Thymus (tissue), 11 donors: ENCODE measurements around the gene HOXA4. TPM values are rescaled to one million over a fixed set of nuclear protein-coding genes. Genes with fewer than 3 reads are reported as not detected.

Experiments used
- DNase-seq, 9 donors: peaks; one replicate each; pipeline ENCODE4 v3.0.0-alpha.2; 2013; ENCODE audit warnings: low spot score in 9 of 9, low read depth in 6 of 9, missing footprints in 1 of 9
- H3K27ac ChIP-seq, 2 donors: one replicate each; pipeline ENCODE4 v1.5.1; 2013; ENCODE audit warnings: control low read depth in 1 of 2, low read depth in 1 of 2, low read length in 1 of 2, mild to moderate bottlenecking in 1 of 2, moderate library complexity in 1 of 2
- H3K27me3 ChIP-seq, 2 donors: one replicate each; pipeline ENCODE4 v1.5.1; 2013; ENCODE audit warnings: low read length in 1 of 2; ENCODE audit not compliant: control insufficient read depth in 2 of 2, insufficient read depth in 1 of 2
- H3K36me3 ChIP-seq, 2 donors: one replicate each; pipeline ENCODE4 v1.5.1; 2013; ENCODE audit warnings: low read length in 1 of 2, mild to moderate bottlenecking in 1 of 2, moderate library complexity in 1 of 2; ENCODE audit not compliant: control insufficient read depth in 2 of 2, insufficient read depth in 2 of 2
- H3K4me1 ChIP-seq, 2 donors: one replicate each; pipeline ENCODE4 v1.5.1; 2013; ENCODE audit warnings: low read length in 2 of 2; ENCODE audit not compliant: control insufficient read depth in 2 of 2, insufficient read depth in 2 of 2
- H3K4me3 ChIP-seq, 2 donors: one replicate each; pipeline ENCODE4 v1.5.1; 2013; ENCODE audit warnings: low read length in 2 of 2, control low read depth in 1 of 2, mild to moderate bottlenecking in 1 of 2
- H3K9me3 ChIP-seq, 2 donors: one replicate each; pipeline ENCODE4 v1.5.1; 2013; ENCODE audit warnings: low read length in 1 of 2, mild to moderate bottlenecking in 1 of 2; ENCODE audit not compliant: control insufficient read depth in 2 of 2, insufficient read depth in 1 of 2
- WGBS: extraction: QIAGEN DNeasy Blood & Tissue Kit; methylation state at CpG from one replicate; pipeline ENCODE4 v1.1.7; 2013; 5-methylcytosine and 5-hydroxymethylcytosine counted together
- polyA plus RNA-seq: library from polyadenylated mRNA; stranded (reverse); fragments of 200-250 nt; gene quantifications from one replicate; pipeline ENCODE4 v1.2.3, GENCODE V29; 2013
- total RNA-seq: library from RNA; stranded (reverse); fragments of 120-200 nt; gene quantifications from one replicate; pipeline ENCODE4 v1.2.4, GENCODE V29; 2013
- donor health status: healthy.

Gene HOXA4
- total and polyA plus RNA-seq, 2 donors = 0.42 to 3.0 TPM

DNA sequence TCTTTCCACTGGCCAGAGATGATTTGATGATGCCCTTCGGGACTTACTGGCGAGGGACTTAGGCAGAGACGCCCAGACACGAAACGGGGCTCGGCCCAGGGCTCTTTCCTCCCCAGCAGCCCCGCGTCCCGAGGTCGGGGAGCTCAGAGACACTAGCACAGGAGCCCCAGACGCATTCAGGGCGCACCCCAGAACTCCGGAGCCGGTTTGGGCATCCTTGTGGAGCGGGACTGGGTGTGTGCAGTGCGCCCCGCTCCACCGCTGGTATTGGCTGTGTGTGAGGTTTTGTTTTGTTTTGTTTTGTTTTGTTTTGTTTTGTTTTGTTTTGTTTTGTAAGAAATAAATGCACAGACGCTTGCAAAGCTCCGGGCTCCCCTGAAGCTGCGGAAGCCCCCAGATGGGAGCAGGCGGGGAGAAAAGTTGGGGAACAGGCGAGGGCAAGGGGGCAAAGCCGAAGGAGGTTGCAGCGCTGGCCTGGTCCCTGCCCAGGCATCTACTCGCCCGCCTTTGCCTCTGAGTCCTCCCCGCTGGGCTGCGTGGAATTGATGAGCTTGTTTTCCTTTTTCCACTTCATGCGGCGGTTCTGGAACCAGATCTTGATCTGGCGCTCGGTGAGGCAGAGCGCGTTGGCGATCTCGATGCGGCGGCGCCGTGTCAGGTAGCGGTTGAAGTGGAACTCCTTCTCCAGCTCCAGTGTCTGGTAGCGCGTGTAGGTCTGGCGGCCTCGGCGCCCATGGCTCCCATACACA is 14.8 kb upstream of the HOXA4 start:
- H3K27ac ChIP-seq = no peak overlapping the region
- H3K36me3 ChIP-seq = no peaks in the 10 kb centered on the region
- WGBS = 91% methylated on average over 47 of the region's 47 CpGs
- no peak overlapping the region for H3K4me3 ChIP-seq
- H3K4me1 ChIP-seq = peaks cover 6 to 18% of the 10 kb centered on the region in 2 donors
- H3K27me3 ChIP-seq = peaks cover 41 to 97% of the 10 kb centered on the region in 2 donors
- DNase-seq = no peak
- peaks cover 2 to 30% of the 10 kb centered on the region in 2 donors for H3K9me3 ChIP-seq

DNA sequence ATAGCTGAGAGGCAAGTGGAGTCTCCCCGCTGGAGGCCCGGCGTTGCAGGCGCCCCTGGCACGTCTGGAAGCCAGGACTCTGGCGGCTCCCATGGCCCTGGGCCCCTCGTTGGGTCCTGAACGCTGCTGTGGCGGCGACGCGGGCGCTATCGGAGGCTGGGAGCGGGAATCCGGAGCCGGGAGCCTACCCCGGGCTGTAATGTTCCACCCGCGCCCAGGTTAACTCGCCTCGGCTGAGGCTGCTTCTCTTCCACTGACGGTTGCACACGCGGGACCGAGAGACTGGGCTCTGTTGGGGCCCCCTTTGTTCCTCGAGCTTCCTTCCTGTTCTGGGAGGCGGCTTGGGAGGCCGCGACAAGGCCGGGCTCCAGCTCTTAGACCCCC is 14.2 kb upstream of the HOXA4 start:
- no peak for DNase-seq
- Histone ChIP-seq H3K27me3 (peaks cover 37 to 96% of the 10 kb centered on the region in 2 donors), H3K4me1 (peaks cover 6 to 15% of the 10 kb centered on the region in 2 donors), H3K27ac (no peak overlapping the region), H3K4me3 (no peak overlapping the region), H3K36me3 (no peaks in the 10 kb centered on the region), H3K9me3 (peaks cover 2 to 29% of the 10 kb centered on the region in 2 donors)
- WGBS = 86% methylated on average over 31 of the region's 31 CpGs

DNA sequence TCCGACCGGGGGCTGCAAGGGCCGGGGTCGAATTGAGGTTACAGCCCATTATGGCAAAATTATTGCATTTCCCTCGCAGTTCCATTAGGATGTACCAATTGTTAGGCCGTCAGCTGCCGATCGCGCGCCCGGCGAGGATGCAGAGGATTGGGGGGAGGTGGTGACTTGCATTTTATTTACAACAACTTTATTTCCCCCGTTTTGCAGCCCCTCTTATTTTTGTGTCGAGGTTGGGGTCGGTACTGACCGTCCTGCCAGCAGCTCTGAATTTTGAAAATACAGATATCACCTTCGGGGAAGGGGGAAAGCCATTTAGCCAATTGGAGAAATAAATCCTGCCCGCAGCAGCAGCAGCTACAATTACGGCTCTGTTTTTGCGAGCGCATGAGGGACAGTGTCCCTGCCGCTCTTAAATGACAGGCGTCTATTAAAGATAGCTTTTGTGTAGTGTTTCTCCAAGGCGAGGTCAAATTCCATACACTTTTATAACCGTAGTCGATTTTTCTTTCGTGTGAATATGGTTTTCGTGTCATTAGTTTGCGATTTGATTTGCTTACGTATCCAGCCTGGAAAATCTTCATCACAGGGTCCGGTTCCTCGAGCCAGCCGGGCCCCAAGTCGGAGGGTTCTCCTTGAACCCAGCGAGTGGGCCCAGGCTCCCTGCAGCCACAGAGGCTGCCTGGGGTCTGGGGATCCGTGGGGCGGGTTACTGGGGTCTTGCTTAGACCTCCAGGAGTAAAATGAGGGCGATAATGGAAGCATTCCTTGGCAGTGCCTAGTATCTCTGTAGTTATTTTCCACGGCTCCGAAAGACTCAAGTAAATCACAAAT is 13.6 kb upstream of the HOXA4 start:
- DNase-seq = no peak
- WGBS = 90% methylated on average over 40 of the region's 40 CpGs
- Histone ChIP-seq H3K27me3 (peaks cover 31 to 96% of the 10 kb centered on the region in 2 donors), H3K4me1 (peaks cover 6 to 15% of the 10 kb centered on the region in 2 donors), H3K36me3 (no peaks in the 10 kb centered on the region), H3K4me3 (no peak overlapping the region), H3K9me3 (peaks cover 2 to 29% of the 10 kb centered on the region in 2 donors), H3K27ac (no peak overlapping the region)

GRCh38 chr7:27143023-27143949 is 12.7 kb upstream of the HOXA4 start, which contains the start of gene HOXA5:
TSS of gene HOXA5 (minus strand) at chr7:27143681. CDS start at chr7:27143607, 74 bp downstream.
- WGBS = 84% methylated on average over 86 of the region's 86 CpGs
- peaks cover 27 to 96% of the 10 kb centered on the region in 2 donors for H3K27me3 ChIP-seq
- H3K4me3 ChIP-seq = no peak within 1 kb of the TSS
- no peak for DNase-seq
- no peak within 1 kb of the TSS for H3K27ac ChIP-seq
- peaks cover 4 to 11% of the 10 kb centered on the region in 2 donors for H3K4me1 ChIP-seq
- H3K36me3 ChIP-seq = no peaks in the 10 kb centered on the region
- H3K9me3 ChIP-seq = peaks cover 2 to 22% of the 10 kb centered on the region in 2 donors

GRCh38 chr7:27142580-27143022 is 12.0 kb upstream of the HOXA4 start:
- peaks cover 21 to 95% of the 10 kb centered on the region in 2 donors for H3K27me3 ChIP-seq
- H3K4me1 ChIP-seq = peaks cover 0 to 5% of the 10 kb centered on the region in 2 donors
- no peak for DNase-seq
- H3K27ac ChIP-seq = no peak overlapping the region
- H3K4me3 ChIP-seq = no peak overlapping the region
- peaks cover 2 to 18% of the 10 kb centered on the region in 2 donors for H3K9me3 ChIP-seq
- no peaks in the 10 kb centered on the region for H3K36me3 ChIP-seq
- WGBS = 82% methylated on average over 29 of the region's 29 CpGs

- no peaks in the 10 kb centered on the region for H3K36me3 ChIP-seq
Measured at GRCh38 chr7:27141923-27142579, 11.5 kb upstream of the HOXA4 start.

GRCh38 chr7:27141137-27141922 is 10.8 kb upstream of the HOXA4 start:
- no peak for DNase-seq
- Histone ChIP-seq H3K27ac (no peak overlapping the region), H3K4me3 (no peak overlapping the region), H3K36me3 (no peaks in the 10 kb centered on the region), H3K27me3 (peaks cover 17 to 95% of the 10 kb centered on the region in 2 donors), H3K4me1 (peaks cover 0 to 2% of the 10 kb centered on the region in 2 donors), H3K9me3 (peaks cover 2 to 8% of the 10 kb centered on the region in 2 donors)
- 94% methylated on average over 18 of the region's 18 CpGs for WGBS

More at GRCh38 chr7:27141923-27142579, 11.5 kb upstream of the HOXA4 start:
- Histone ChIP-seq H3K4me3 (no peak overlapping the region), H3K27ac (no peak overlapping the region), H3K27me3 (peaks cover 19 to 95% of the 10 kb centered on the region in 2 donors), H3K4me1 (no peaks in the 10 kb centered on the region), H3K9me3 (peaks cover 2 to 14% of the 10 kb centered on the region in 2 donors)
- no peak for DNase-seq
- WGBS = 91% methylated on average over 30 of the region's 30 CpGs
